Right ventricle myocardium inferior (tissue), 1 donor: ENCODE results near the gene HECW1. TPM values are rescaled to one million over a fixed set of nuclear protein-coding genes. Genes with fewer than 3 reads are reported as not detected.

ENCODE experiments used
- microRNA-seq: library from miRNA; unstranded; fragments of <30 nt; microRNA quantifications from one replicate; pipeline ENCODE4 v1.2.0, GENCODE V29; 2020
- total RNA-seq: library from RNA; stranded (reverse); fragmentation: NEBNext Ultra II Directional; extraction: Animal tissue kit (Norgen Biotek cat#: 25700); gene quantifications from one replicate; pipeline ENCODE4 v1.2.1, GENCODE V29; 2021
- donor health status: DM: no; HTN: yes; CAD: no; lungs with severe emphysema.

HECW1 gene
- total RNA-seq, 1 donor from 2014 or later, result not detected

Small RNAs within 50 kb of the gene (microRNA-seq; reads per million reads assigned to microRNA genes)
- gene MIR3943, result not detected

Other genes with a start within 250 kb of the HECW1 start
- gene C7orf25, start 200.6 kb upstream of the HECW1 start, total RNA-seq, result 4.2 TPM
- gene PSMA2, start 180.5 kb upstream of the HECW1 start, total RNA-seq, result 81.7 TPM
- 66.8 TPM for gene MRPL32, start 180.3 kb upstream of the HECW1 start, total RNA-seq